Endothelial cell of umbilical vein (primary cell): ENCODE results near the gene SUPT3H. TPM values are rescaled to one million over a fixed set of nuclear protein-coding genes. Genes with fewer than 3 reads are reported as not detected.

Experiments
- BruUV-seq: library from RNA; stranded (reverse); fragments of 400-500 nt; replicated peaks from 2 replicates; lab custom pipeline; 2021; lab: Mats Ljungman, UMichigan
- CTCF ChIA-PET: fragments of 300-600, 350-600 bp; sonication (Branson Sonifier 250); formaldehyde crosslinking; loops from one replicate; lab custom pipeline; 2021; ENCODE audit warnings: antibody characterized with exemption, inconsistent platforms; lab: Charles Lee
- POLR2A ChIA-PET: fragments of 300-600, 350-600 bp; sonication (Branson Sonifier 250); formaldehyde crosslinking; loops from one replicate; lab custom pipeline; 2021; ENCODE audit warnings: antibody characterized with exemption, inconsistent platforms; lab: Charles Lee
- DNase-seq: peaks from one replicate; pipeline ENCODE4 v3.0.0-alpha.2; 2011; ENCODE audit warnings: low read depth, low spot score
- FAIRE-seq: peaks from 2 replicates; lab custom pipeline; 2011; peaks lifted over from hg19 to GRCh38; lab: Jason Lieb, UNC
- H2AFZ ChIP-seq: 2 replicates; pipeline ENCODE4 v1.6.0; 2012; ENCODE audit warnings: low read depth, low read length, control low read depth, inconsistent platforms
- H3K27ac ChIP-seq: 2 replicates; pipeline ENCODE4 v1.5.1; 2011; ENCODE audit warnings: low read depth, mild to moderate bottlenecking, control low read depth, low read length, moderate library complexity; ENCODE audit not compliant: insufficient read depth
- H3K27me3 ChIP-seq, 2 experiments: 2 replicates each; pipeline versions ENCODE4 v1.6.0 to v1.6.1; 2011; ENCODE audit warnings: low read length in 2 of 2, mixed read lengths in 1 of 2; ENCODE audit not compliant: control insufficient read depth in 2 of 2, insufficient read depth in 2 of 2
- H3K36me3 ChIP-seq, 2 experiments: 2 replicates in 1 of 2; 3 replicates in 1 of 2; pipeline ENCODE4 v1.5.1; 2011; ENCODE audit warnings: low read length in 2 of 2, mild to moderate bottlenecking in 1 of 2, moderate library complexity in 1 of 2; ENCODE audit not compliant: control insufficient read depth in 2 of 2, insufficient read depth in 2 of 2; ENCODE audit errors: extremely low read depth in 1 of 2
- H3K4me1 ChIP-seq: 3 replicates; pipeline ENCODE4 v1.5.1; 2011; ENCODE audit warnings: mild to moderate bottlenecking, low read length; ENCODE audit not compliant: control insufficient read depth, insufficient read depth; ENCODE audit errors: extremely low read depth
- H3K4me2 ChIP-seq: 2 replicates; pipeline ENCODE4 v1.6.1; 2011; ENCODE audit warnings: low read length, control low read depth, mixed read lengths; ENCODE audit not compliant: insufficient read depth
- H3K4me3 ChIP-seq, 3 experiments: fragments of 200-600 bp in 1 of 3; sonication (generic), shearing (Covaris generic) in 1 of 3; replicated peaks in 1 of 3; 2 replicates each; pipeline ENCODE4 v1.5.1; 2011 to 2016; ENCODE audit warnings: control low read depth in 3 of 3, low read length in 3 of 3, mild to moderate bottlenecking in 2 of 3, inconsistent platforms in 1 of 3, low read depth in 1 of 3, moderate library complexity in 1 of 3; ENCODE audit not compliant: insufficient read depth in 1 of 3
- H3K79me2 ChIP-seq: 2 replicates; pipeline ENCODE4 v1.6.0; 2012; ENCODE audit warnings: low read length, inconsistent platforms; ENCODE audit not compliant: control insufficient read depth, insufficient read depth
- H3K9ac ChIP-seq: replicated peaks from 2 replicates; pipeline ENCODE3; 2011; ENCODE audit warnings: low read length, control low read depth; ENCODE audit not compliant: insufficient read depth; ENCODE audit errors: extremely low read depth
- H3K9me1 ChIP-seq: replicated peaks from 3 replicates; pipeline ENCODE4 v1.6.0; 2011; ENCODE audit warnings: mild to moderate bottlenecking, low read length; ENCODE audit not compliant: control insufficient read depth, insufficient read depth; ENCODE audit errors: extremely low read depth
- H3K9me3 ChIP-seq: replicated peaks from 2 replicates; pipeline ENCODE4 v1.5.1; 2012; ENCODE audit warnings: low read length, inconsistent platforms; ENCODE audit not compliant: control insufficient read depth, insufficient read depth
- H4K20me1 ChIP-seq: replicated peaks from 2 replicates; pipeline ENCODE3; 2011; ENCODE audit warnings: mild to moderate bottlenecking, low read length; ENCODE audit not compliant: control insufficient read depth, insufficient read depth; ENCODE audit errors: extremely low read depth
- CTCF ChIP-seq, 2 donors: IDR thresholded peaks; 1 replicate in 1 of 2; 2 replicates in 1 of 2; pipeline ENCODE4 v1.5.1; 2011; ENCODE audit warnings: low read length in 2 of 2, mild to moderate bottlenecking in 2 of 2, moderate library complexity in 2 of 2, control low read depth in 1 of 2, inconsistent platforms in 1 of 2, low read depth in 1 of 2; ENCODE audit not compliant: insufficient read depth in 1 of 2; ENCODE audit errors: extremely low read depth in 1 of 2
- EZH2 ChIP-seq: IDR thresholded peaks from 2 replicates; pipeline ENCODE4 v1.6.1; 2012; ENCODE audit warnings: borderline replicate concordance, low read depth, mild to moderate bottlenecking, moderate library complexity, low read length, inconsistent platforms; ENCODE audit not compliant: severe bottlenecking
- FOS ChIP-seq: IDR thresholded peaks from 2 replicates; pipeline ENCODE4 v1.6.1; 2011; ENCODE audit warnings: mild to moderate bottlenecking, low read length, moderate library complexity, borderline replicate concordance; ENCODE audit not compliant: insufficient read depth
- GATA2 ChIP-seq: IDR thresholded peaks from 2 replicates; pipeline ENCODE4 v1.7.0; 2011; ENCODE audit warnings: low read depth, mild to moderate bottlenecking, moderate library complexity, mixed read lengths, low read length; ENCODE audit not compliant: insufficient read length, insufficient read depth
- JUN ChIP-seq: IDR thresholded peaks from 2 replicates; pipeline ENCODE4 v1.6.1; 2011; ENCODE audit warnings: borderline replicate concordance, low read depth; ENCODE audit not compliant: insufficient read length, insufficient read depth
- MYC ChIP-seq: IDR thresholded peaks from one replicate; pipeline ENCODE4 v1.6.1; 2011; ENCODE audit warnings: mild to moderate bottlenecking, low read depth, low read length
- POLR2AphosphoS5 ChIP-seq: IDR thresholded peaks from 2 replicates; pipeline ENCODE4 v1.6.1; 2012; ENCODE audit warnings: low read depth, mild to moderate bottlenecking, control low read depth, low read length, moderate library complexity; ENCODE audit not compliant: insufficient read depth
- dilution Hi-C: fragments of 300-500 bp; cut with MboI; formaldehyde crosslinking; loops from one replicate; pipeline ENCODE4 v1.15.0; 2019; ENCODE audit warnings: low sequenced_read_pairs; ENCODE audit not compliant: extremely low pct_ligation_motif_present
- intact Hi-C: fragments of 100-400 bp; cut with micrococcal nuclease; formaldehyde crosslinking; loops from one replicate; pipeline ENCODE4 v1.10.0; 2022
- polyA plus RNA-seq, 4 experiments: library from polyadenylated mRNA; depleted of rRNA in 3 of 4; stranded (reverse) in 3 of 4; unstranded in 1 of 4; fragments of >200 nt; gene quantifications; 2 replicates each; pipeline versions ENCODE4 v1.2.1 to v1.2.3, GENCODE V29; 2011 to 2012; ENCODE audit warnings: missing spikeins in 1 of 4
- total RNA-seq: library from RNA; stranded (reverse); gene quantifications from 2 replicates; pipeline ENCODE4 v1.2.3, GENCODE V29; 2021

SUPT3H gene
- total and polyA plus RNA-seq, 2 donors (not counting 3 experiments of a cell fraction or from before 2014, with no cell fraction given), result 8.3 to 9.8 TPM

DNA sequence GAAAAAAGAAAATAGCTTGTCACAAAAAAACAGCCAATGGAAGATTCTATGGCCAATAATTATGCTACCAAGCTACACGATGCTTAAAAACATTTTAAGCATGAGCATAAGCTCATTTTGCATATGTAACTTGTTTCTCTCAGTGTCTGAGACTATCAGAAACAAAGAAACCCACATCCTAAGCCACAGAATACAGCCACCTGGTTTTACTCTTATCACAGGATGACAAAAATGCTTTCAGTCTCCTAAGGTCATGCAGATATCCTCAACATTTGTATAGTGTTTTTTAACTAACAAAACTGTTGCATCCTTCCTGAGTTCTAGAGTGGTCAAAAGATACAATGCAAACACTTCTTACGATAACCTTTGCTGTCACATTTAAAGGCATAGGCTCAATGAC is 221.7 kb downstream of the SUPT3H start:
- Histone ChIP-seq H3K36me3 (no peaks in the 10 kb centered on the region), H3K79me2 (no peaks in the 10 kb centered on the region), H3K9me3 (no peaks in the 10 kb centered on the region), H3K4me1 (peaks cover 3% of the 10 kb centered on the region), H2AFZ (no peak overlapping the region), H3K4me3 (no peak overlapping the region), H3K9me1 (no peaks in the 10 kb centered on the region), H3K9ac (no peak overlapping the region), H4K20me1 (no peaks in the 10 kb centered on the region), H3K27ac (no peak overlapping the region), H3K27me3 (no peaks in the 10 kb centered on the region), H3K4me2 (no peak overlapping the region)
- FAIRE-seq, result peak; percentile 15
- BruUV-seq, result no TSS peak
- TF ChIP-seq POLR2AphosphoS5 (no peak), EZH2 (no peak), MYC (no peak), GATA2 (no peak), CTCF (IDR thresholded peaks at IDR 0.05; ENCODE audit: extremely low read depth in 1 of 2, insufficient read depth in 1 of 2, low read depth in 1 of 2, low read length in 2 of 2) (no peak), JUN (no peak), FOS (no peak)
- intact Hi-C loops (no loop called here), dilution Hi-C loops (no loop called here)
- POLR2A ChIA-PET, result no interaction called here
- peak; percentile 37 for DNase-seq
- CTCF ChIA-PET, result interaction anchor here (1.0 to 1.5 kb wide), 2 partner anchors 69 to 559 kb away, joined by 3 read pairs; no protein-coding TSS in a partner anchor
